HG03457 (cell line): ENCODE measurements around the gene SMAD1.

Source experiments
- ATAC-seq: cut with Tn5 transposase; IDR thresholded peaks from one replicate; pipeline ENCODE4 v1.9.1; 2021; ENCODE audit warnings: moderate number of reproducible peaks; ENCODE audit not compliant: unreplicated experiment

The SMAD1 gene

GRCh38 chr4:145481164-145481941 lies at the start of gene SMAD1:
Gene SMAD1, plus strand, starts transcription at chr4:145481853. Its CDS starts 32,761 bp downstream, at chr4:145514614.
- ATAC-seq = peak; percentile 46

- ATAC-seq = no peak
These were observed 48.0 kb upstream of the SMAD1 start for GRCh38 chr4:145433684-145434083.

GRCh38 chr4:145435646-145436045 lies 46.0 kb upstream of the SMAD1 start:
- no peak for ATAC-seq

GRCh38 chr4:145436114-145436513 lies 45.5 kb upstream of the SMAD1 start:
- no peak for ATAC-seq

GRCh38 chr4:145436796-145437195 lies 44.9 kb upstream of the SMAD1 start:
- no peak for ATAC-seq

- ATAC-seq = no peak
These were observed 44.2 kb upstream of the SMAD1 start for GRCh38 chr4:145437466-145437865.

GRCh38 chr4:145438298-145438697 lies 43.4 kb upstream of the SMAD1 start:
- ATAC-seq = no peak

GRCh38 chr4:145440292-145441007 lies 41.2 kb upstream of the SMAD1 start:
- ATAC-seq = no peak

GRCh38 chr4:145446184-145446583 lies 35.5 kb upstream of the SMAD1 start:
- ATAC-seq = peak; percentile 85

- ATAC-seq = no peak
These were observed 29.8 kb upstream of the SMAD1 start for GRCh38 chr4:145451895-145452294.

- no peak for ATAC-seq
These were observed 29.0 kb upstream of the SMAD1 start for GRCh38 chr4:145452447-145453162.

GRCh38 chr4:145453163-145453520 lies 28.5 kb upstream of the SMAD1 start:
- ATAC-seq = no peak

GRCh38 chr4:145473203-145473602 lies 8.4 kb upstream of the SMAD1 start:
- ATAC-seq = no peak

GRCh38 chr4:145480257-145480656 lies 1.4 kb upstream of the SMAD1 start:
- ATAC-seq = no peak

GRCh38 chr4:145481942-145482208 lies 222 bp downstream of the SMAD1 start:
- peak; percentile 10 for ATAC-seq

- peak; percentile 16 for ATAC-seq
These were observed 770 bp downstream of the SMAD1 start for GRCh38 chr4:145482209-145483037.

- no peak for ATAC-seq
These were observed 1.9 kb downstream of the SMAD1 start for GRCh38 chr4:145483514-145483913.

- ATAC-seq = no peak
These were observed 2.7 kb downstream of the SMAD1 start for GRCh38 chr4:145484225-145484846.

GRCh38 chr4:145485120-145485519 lies 3.5 kb downstream of the SMAD1 start:
- ATAC-seq = no peak

- ATAC-seq = no peak
These were observed 5.0 kb downstream of the SMAD1 start for GRCh38 chr4:145486603-145487002.

- ATAC-seq = peak; percentile 94
These were observed 6.0 kb downstream of the SMAD1 start for GRCh38 chr4:145487631-145488030.
